Measurements from ENCODE around the gene MALSU1.

Gene MALSU1

GRCh38 chr7:23279819-23280525 lies 19.2 kb upstream of the MALSU1 start:
- Mint-ChIP-seq H3K36me3 (ENCODE audit: low read depth) (no peaks in the 10 kb centered on the region), H3K27me3 (ENCODE audit: low read depth) (peaks cover 3% of the 10 kb centered on the region), H3K27ac (no peak overlapping the region), H3K4me1 (peaks cover 13% of the 10 kb centered on the region), H3K9me3 (no peaks in the 10 kb centered on the region), H3K4me3 (no peak overlapping the region)
- TF ChIP-seq, protein P1, sequence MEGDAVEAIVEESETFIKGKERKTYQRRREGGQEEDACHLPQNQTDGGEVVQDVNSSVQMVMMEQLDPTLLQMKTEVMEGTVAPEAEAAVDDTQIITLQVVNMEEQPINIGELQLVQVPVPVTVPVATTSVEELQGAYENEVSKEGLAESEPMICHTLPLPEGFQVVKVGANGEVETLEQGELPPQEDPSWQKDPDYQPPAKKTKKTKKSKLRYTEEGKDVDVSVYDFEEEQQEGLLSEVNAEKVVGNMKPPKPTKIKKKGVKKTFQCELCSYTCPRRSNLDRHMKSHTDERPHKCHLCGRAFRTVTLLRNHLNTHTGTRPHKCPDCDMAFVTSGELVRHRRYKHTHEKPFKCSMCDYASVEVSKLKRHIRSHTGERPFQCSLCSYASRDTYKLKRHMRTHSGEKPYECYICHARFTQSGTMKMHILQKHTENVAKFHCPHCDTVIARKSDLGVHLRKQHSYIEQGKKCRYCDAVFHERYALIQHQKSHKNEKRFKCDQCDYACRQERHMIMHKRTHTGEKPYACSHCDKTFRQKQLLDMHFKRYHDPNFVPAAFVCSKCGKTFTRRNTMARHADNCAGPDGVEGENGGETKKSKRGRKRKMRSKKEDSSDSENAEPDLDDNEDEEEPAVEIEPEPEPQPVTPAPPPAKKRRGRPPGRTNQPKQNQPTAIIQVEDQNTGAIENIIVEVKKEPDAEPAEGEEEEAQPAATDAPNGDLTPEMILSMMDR (IDR thresholded peaks at IDR 0.05; ENCODE audit: unreplicated experiment in 3 of 3): no peak

DNA sequence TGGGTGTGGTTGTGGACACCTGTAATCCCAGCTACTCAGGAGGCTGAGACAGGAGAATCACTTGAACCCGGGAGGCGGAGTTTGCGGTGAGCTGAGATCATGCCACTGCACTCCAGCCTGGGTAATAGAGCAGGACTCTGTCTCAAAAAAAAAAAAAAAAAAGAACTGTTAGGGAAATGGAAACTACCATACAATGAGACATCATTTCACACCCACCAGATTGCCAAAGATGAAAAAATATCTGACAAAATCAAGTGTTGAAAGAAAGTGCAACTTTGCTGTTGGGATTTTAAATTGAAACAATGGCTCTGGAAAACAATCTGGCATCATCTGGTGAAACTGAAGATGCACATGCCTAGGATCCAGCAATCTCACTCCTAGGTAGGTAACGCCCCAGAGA lies 16.1 kb upstream of the MALSU1 start:
- no peaks in the 10 kb centered on the region for H3K4me1 Mint-ChIP-seq
- H3K27ac Mint-ChIP-seq: no peak overlapping the region

GRCh38 chr7:23284871-23285270 lies 14.3 kb upstream of the MALSU1 start:
- Mint-ChIP-seq H3K36me3 (ENCODE audit: low read depth) (no peaks in the 10 kb centered on the region), H3K27ac (no peak overlapping the region), H3K4me1 (no peaks in the 10 kb centered on the region), H3K27me3 (ENCODE audit: low read depth) (no peaks in the 10 kb centered on the region), H3K9me3 (no peaks in the 10 kb centered on the region), H3K4me3 (no peak overlapping the region)
- TF ChIP-seq, protein P1 (IDR thresholded peaks at IDR 0.05; ENCODE audit: unreplicated experiment in 3 of 3): no peak

More for the DNA sequence above, 16.1 kb upstream of the MALSU1 start:
- H3K9me3 Mint-ChIP-seq: no peaks in the 10 kb centered on the region
- H3K36me3 Mint-ChIP-seq (ENCODE audit: low read depth): no peaks in the 10 kb centered on the region
- no peak overlapping the region for H3K4me3 Mint-ChIP-seq
- H3K27me3 Mint-ChIP-seq (ENCODE audit: low read depth): peaks cover 3% of the 10 kb centered on the region
- TF ChIP-seq, protein P1 (IDR thresholded peaks at IDR 0.05; ENCODE audit: unreplicated experiment in 3 of 3): no peak

- Mint-ChIP-seq H3K9me3 (no peaks in the 10 kb centered on the region), H3K27me3 (ENCODE audit: low read depth) (no peaks in the 10 kb centered on the region), H3K27ac (peak overlapping the region in 1 of 3 experiments; percentile 20), H3K36me3 (ENCODE audit: low read depth) (no peaks in the 10 kb centered on the region), H3K4me3 (no peak overlapping the region), H3K4me1 (no peaks in the 10 kb centered on the region)
- TF ChIP-seq, protein P1 (IDR thresholded peaks at IDR 0.05; ENCODE audit: unreplicated experiment in 3 of 3): no peak
These were observed 13.2 kb upstream of the MALSU1 start for GRCh38 chr7:23285657-23286646.

GRCh38 chr7:23287612-23288011 lies 11.5 kb upstream of the MALSU1 start:
- TF ChIP-seq, protein P1 (IDR thresholded peaks at IDR 0.05; ENCODE audit: unreplicated experiment in 3 of 3): no peak
- Mint-ChIP-seq H3K36me3 (ENCODE audit: low read depth) (no peaks in the 10 kb centered on the region), H3K4me1 (no peaks in the 10 kb centered on the region), H3K4me3 (no peak overlapping the region), H3K27ac (no peak overlapping the region), H3K9me3 (no peaks in the 10 kb centered on the region), H3K27me3 (ENCODE audit: low read depth) (no peaks in the 10 kb centered on the region)
